Ectodermal cell (in vitro differentiated cells): ENCODE results near the gene BRWD1.
A peak's percentile ranks its signal among the peaks of the same experiment; 100 is the strongest.

Experiments
- H3K27ac ChIP-seq: 2 replicates; pipeline ENCODE4 v1.7.0; 2013; ENCODE audit warnings: mild to moderate bottlenecking, low read depth, low read length; ENCODE audit not compliant: insufficient read depth, poor library complexity, severe bottlenecking
- H3K27me3 ChIP-seq: 2 replicates; pipeline ENCODE4 v1.7.0; 2013; ENCODE audit warnings: mild to moderate bottlenecking, low read length; ENCODE audit not compliant: insufficient read depth, control insufficient read depth, poor library complexity, severe bottlenecking
- H3K36me3 ChIP-seq: one replicate; pipeline ENCODE4 v1.7.0; 2013; ENCODE audit warnings: low read length; ENCODE audit not compliant: control insufficient read depth, insufficient read depth
- H3K4me1 ChIP-seq: one replicate; pipeline ENCODE4 v1.7.0; 2013; ENCODE audit warnings: low read length; ENCODE audit not compliant: control insufficient read depth, insufficient read depth
- H3K4me3 ChIP-seq: 2 replicates; pipeline ENCODE4 v1.7.0; 2013; ENCODE audit warnings: low read depth, low read length, control low read depth; ENCODE audit not compliant: insufficient read depth
- H3K9me3 ChIP-seq: 2 replicates; pipeline ENCODE4 v1.7.0; 2013; ENCODE audit warnings: mild to moderate bottlenecking, low read length, moderate library complexity; ENCODE audit not compliant: control insufficient read depth
- WGBS, 2 experiments: methylation state at CpG; one replicate each; pipeline ENCODE4 v1.1.7; 2013; ENCODE audit warnings: missing lambda C conversion rate in 2 of 2; 5-methylcytosine and 5-hydroxymethylcytosine counted together

Gene BRWD1

DNA sequence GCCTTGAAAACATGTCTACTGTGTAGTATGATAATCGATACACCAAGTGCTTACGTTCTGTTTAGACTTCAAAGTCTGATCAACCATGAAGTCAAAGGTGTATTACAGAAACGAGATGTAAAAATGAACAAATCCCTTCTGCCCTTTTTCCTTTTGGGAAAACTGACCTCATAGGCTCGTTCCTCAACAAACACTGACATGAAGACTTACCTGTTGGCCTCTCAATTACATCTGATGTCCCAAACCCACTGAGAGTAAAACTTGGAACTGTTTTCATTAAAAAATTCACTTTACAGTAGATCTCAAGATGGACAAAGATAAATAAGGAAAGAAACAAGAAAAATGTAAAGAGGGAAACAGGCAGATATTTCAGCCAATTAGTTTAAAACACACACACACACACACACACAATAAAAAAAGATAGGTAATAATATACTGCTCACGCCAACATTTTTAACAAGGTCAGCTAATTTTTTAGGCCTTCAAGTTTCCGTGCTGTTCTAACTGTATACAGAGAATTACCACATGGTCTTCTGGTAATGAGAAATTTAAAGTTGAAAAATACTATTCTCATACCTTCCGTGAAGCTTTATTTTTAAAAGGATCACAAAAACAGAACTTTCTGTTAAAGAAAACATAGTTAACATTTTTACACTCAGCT is 33.4 kb upstream of the BRWD1 start:
- Histone ChIP-seq H3K9me3 (no peaks in the 10 kb centered on the region), H3K27ac (no peak overlapping the region), H3K36me3 (peaks cover 22% of the 10 kb centered on the region), H3K4me1 (peaks cover 20% of the 10 kb centered on the region), H3K27me3 (no peaks in the 10 kb centered on the region), H3K4me3 (peak overlapping the region; percentile 98)
- 76 to 84% methylated on average over 4 to 6 of the region's 7 CpGs for WGBS, 2 experiments

DNA sequence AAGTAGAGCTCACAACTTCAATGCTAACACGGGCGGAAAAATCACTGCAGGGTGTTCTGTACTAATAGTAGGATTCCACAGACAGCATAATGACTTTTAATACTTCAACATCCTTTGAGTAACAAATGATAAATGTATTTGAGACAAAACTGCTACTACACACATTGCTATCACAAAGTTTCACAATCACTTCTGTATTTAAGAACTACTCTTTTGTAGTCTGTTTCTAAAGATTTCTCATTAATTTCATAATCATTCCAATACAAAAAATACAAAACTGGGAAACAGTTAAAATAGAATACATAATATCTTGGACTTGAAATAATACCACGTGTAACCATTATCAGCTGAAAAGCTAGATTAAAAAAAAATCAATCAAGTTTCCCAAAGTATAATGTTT is 32.8 kb upstream of the BRWD1 start:
- H3K4me1 ChIP-seq, result peaks cover 20% of the 10 kb centered on the region
- peaks cover 28% of the 10 kb centered on the region for H3K36me3 ChIP-seq
- H3K4me3 ChIP-seq, result peak overlapping the region; percentile 98
- no peaks in the 10 kb centered on the region for H3K27me3 ChIP-seq
- no peaks in the 10 kb centered on the region for H3K9me3 ChIP-seq
- no peak overlapping the region for H3K27ac ChIP-seq
- WGBS, 2 experiments, result 45 to 63% methylated on average over 2 to 3 of the region's 3 CpGs

DNA sequence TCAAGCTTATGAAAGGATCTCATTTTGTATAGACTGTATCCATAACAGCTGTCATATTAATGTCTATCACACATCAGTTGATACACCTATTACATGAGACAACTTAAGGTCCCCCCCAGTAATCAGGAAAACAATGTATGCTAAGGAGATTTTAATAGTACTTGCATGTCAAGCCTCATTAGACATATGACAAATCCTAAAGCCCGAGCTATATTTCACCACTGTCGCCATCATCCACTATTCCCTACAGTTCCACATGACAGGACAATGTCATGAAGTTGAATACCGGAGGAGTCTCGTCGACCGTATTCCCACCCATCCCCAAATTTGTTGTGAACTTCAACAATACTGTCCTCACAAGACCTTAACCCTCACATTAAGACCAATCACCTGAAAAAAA is 32.0 kb upstream of the BRWD1 start:
- WGBS, 2 experiments, result 90 to 94% methylated on average over 6 of the region's 6 CpGs
- Histone ChIP-seq H3K36me3 (peaks cover 31% of the 10 kb centered on the region), H3K9me3 (no peaks in the 10 kb centered on the region), H3K27ac (no peak overlapping the region), H3K27me3 (no peaks in the 10 kb centered on the region), H3K4me3 (peak overlapping the region; percentile 98), H3K4me1 (peaks cover 20% of the 10 kb centered on the region)

DNA sequence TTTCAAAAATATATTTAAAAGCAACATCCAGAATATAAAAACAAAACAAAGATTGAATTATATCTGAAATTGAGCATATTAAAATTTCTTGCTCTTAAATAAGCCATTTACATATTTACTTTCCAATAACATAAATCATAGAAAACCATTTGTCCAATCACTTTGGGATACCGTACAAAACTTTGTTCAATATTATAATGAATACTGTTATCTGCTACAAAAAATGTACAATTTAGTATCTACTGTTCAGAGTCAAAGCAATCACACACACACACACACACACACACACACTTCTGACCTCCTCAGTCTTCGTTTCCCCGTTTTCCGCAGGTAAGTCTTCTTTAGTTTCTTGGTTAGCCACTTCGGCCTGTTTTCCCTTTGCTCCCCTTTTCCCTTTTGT is 31.4 kb upstream of the BRWD1 start:
- H3K9me3 ChIP-seq, result no peaks in the 10 kb centered on the region
- no peaks in the 10 kb centered on the region for H3K27me3 ChIP-seq
- H3K36me3 ChIP-seq, result peaks cover 31% of the 10 kb centered on the region
- WGBS, 2 experiments, result 93 to 100% methylated on average over 1 to 5 of the region's 5 CpGs
- H3K27ac ChIP-seq, result no peak overlapping the region
- H3K4me1 ChIP-seq, result peaks cover 20% of the 10 kb centered on the region
- peak overlapping the region; percentile 98 for H3K4me3 ChIP-seq

DNA sequence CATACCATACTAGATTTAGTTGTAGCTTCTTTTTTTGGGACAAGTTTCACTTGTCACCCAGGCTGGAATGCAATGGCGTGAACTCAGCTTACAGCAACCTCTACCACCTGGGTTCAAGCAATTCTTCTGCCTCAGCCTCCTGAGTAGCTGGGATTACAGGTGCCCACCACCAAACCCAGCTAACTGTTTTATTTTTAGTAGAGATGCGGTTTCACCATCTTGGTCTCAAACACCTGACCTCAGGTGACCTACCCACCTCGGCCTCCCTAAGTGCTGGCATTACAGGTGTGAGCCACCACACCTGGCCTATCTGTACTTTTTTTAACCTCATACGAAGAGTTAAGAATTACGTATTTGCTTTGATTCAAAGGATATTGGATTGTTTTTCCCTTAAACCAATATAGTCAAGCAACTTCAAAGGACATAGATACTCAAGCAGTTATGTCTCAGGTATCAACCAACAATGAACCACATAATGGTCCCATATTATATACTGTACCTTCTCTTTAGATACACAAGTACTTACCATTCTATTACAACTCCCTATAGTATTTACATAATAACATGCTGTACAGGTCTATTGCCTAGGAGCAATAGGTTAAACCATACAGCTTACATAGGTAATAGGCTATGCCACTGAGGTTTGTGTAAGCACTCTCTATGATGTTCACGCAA is 28.0 kb upstream of the BRWD1 start:
- H3K4me1 ChIP-seq, result peaks cover 13% of the 10 kb centered on the region
- no peak overlapping the region for H3K27ac ChIP-seq
- no peak overlapping the region for H3K4me3 ChIP-seq
- H3K36me3 ChIP-seq, result peaks cover 24% of the 10 kb centered on the region
- no peaks in the 10 kb centered on the region for H3K9me3 ChIP-seq
- 92 to 97% methylated on average over 6 of the region's 6 CpGs for WGBS, 2 experiments
- no peaks in the 10 kb centered on the region for H3K27me3 ChIP-seq

DNA sequence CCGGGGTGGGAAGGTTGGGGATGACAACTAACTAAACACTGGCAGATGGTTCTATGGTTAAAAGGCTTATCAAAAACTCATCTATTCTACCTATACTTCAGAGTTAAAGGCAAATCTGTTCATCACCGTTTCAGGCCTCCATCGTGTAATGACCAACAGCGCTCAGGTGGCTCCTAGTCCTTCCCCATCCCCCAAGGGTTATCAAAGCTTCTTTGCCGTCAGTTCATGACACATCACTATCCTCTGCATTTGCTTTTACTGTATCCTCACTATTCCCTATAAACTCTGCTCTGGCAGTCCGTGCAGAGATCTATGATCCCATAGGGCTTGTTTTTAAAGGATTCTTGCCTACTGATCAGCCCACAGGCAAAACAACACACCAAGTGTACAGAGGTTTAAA is 27.3 kb upstream of the BRWD1 start:
- no peaks in the 10 kb centered on the region for H3K9me3 ChIP-seq
- WGBS, 2 experiments, result 95% methylated on average over 6 of the region's 6 CpGs
- no peak overlapping the region for H3K27ac ChIP-seq
- H3K36me3 ChIP-seq, result peaks cover 24% of the 10 kb centered on the region
- H3K27me3 ChIP-seq, result no peaks in the 10 kb centered on the region
- peaks cover 6% of the 10 kb centered on the region for H3K4me1 ChIP-seq
- H3K4me3 ChIP-seq, result no peak overlapping the region

DNA sequence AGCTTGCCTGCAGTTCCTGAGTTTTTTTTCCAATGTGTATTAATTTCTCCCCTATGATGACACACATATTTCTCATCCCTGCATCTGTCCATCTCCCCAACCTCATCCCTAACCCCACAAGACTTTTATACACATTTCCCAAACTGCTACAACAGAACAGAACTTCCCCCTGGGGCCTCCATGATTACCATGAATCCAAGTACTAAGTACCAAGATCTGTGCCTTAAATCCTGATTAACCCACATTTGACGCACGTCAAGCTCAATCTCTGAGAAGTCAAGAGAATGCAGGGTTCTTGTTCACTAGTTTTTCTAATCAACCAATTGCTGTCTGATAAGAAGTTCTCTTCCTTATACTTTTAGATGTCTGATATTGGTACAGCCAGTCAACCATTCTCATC is 25.8 kb upstream of the BRWD1 start:
- WGBS, 2 experiments, result 97% methylated on average over 2 of the region's 2 CpGs
- Histone ChIP-seq H3K4me1 (no peaks in the 10 kb centered on the region), H3K27me3 (no peaks in the 10 kb centered on the region), H3K27ac (no peak overlapping the region), H3K9me3 (no peaks in the 10 kb centered on the region), H3K4me3 (no peak overlapping the region), H3K36me3 (peaks cover 24% of the 10 kb centered on the region)

DNA sequence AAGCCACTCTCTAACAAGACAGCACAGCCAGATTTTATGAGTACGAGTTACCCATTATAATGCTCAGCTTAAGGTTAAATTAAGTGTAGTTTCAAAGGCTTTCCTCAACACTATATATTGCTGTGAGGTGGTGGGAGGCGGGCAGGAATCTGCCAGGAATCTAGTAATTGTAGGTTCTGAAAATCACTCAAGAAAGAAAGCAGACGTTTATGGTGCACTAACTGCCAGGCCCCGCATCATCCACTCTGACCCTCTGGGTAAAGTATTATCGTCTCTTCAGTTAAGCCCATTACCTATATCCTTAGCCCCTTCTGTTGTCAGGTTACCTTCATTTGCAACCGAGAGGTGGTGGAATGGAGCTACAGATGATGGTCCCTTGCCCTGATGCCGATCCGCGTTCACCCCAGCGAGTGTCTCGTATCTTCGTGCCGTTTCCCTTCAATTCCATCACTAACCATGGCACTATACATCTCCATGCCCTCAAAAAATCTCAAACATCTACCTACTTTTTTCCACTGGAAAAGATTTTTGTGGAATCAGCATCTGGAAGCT is 23.1 kb upstream of the BRWD1 start:
- Histone ChIP-seq H3K4me1 (no peaks in the 10 kb centered on the region), H3K9me3 (no peaks in the 10 kb centered on the region), H3K27me3 (no peaks in the 10 kb centered on the region), H3K27ac (no peak overlapping the region), H3K4me3 (no peak overlapping the region), H3K36me3 (peaks cover 6% of the 10 kb centered on the region)
- WGBS, 2 experiments, result 81 to 90% methylated on average over 13 of the region's 13 CpGs

DNA sequence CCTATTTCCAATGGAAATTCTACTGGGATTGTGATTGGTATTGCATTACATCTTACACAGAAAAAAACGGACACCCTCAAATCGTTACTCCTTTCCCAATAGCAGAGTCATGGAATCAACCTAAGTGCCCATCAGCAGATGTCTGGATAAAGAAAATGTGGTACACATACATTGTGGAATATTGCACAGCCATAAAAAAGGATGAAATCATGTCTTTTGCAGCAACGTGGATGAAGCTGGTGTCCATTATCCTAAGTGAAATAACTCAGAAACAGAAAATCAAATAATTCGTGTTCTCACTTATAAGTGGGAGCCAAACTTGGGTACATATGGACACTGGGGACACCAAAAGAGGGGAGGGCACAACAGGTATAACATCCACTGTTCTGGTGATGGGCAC is 21.2 kb upstream of the BRWD1 start:
- 80 to 89% methylated on average over 4 of the region's 4 CpGs for whole genome bisulfite sequencing, 2 experiments
- H3K36me3 ChIP-seq, result no peaks in the 10 kb centered on the region

DNA sequence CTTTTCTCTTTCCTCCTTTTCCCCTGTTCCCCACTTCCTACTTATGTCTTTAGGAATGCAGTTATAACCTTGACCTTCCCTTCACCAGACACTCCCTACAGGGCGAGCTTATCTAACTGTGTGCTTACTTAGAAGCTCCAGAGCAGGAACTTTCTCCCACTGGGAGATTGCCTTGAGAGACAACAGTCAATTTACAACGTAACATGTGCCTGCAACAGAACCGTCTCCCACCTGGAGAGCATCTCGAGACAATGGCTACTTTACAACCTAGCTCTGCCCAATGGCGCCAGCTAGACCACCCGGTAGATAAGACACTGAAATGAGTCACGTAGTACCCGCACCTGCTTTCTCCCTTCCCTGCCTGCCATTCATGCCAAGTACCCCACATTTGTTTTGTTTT is 18.7 kb upstream of the BRWD1 start:
- Histone ChIP-seq H3K27me3 (no peaks in the 10 kb centered on the region), H3K36me3 (no peaks in the 10 kb centered on the region), H3K9me3 (no peaks in the 10 kb centered on the region), H3K27ac (no peak overlapping the region), H3K4me3 (no peak overlapping the region), H3K4me1 (no peaks in the 10 kb centered on the region)
- WGBS, 2 experiments, result 55 to 63% methylated on average over 8 of the region's 8 CpGs

More for the DNA sequence above, 21.2 kb upstream of the BRWD1 start:
- no peaks in the 10 kb centered on the region for H3K9me3 ChIP-seq
- no peak overlapping the region for H3K27ac ChIP-seq
- H3K4me1 ChIP-seq, result no peaks in the 10 kb centered on the region
- H3K27me3 ChIP-seq, result no peaks in the 10 kb centered on the region
- H3K4me3 ChIP-seq, result no peak overlapping the region
